ENCODE results near the gene PADI1. TPM values are rescaled to one million over a fixed set of nuclear protein-coding genes. Genes with fewer than 3 reads are reported as not detected.

PADI1 gene
- total RNA-seq, 1 donor from 2014 or later = not detected

- H3K9me3 ChIP-seq (replicated peaks) = peaks cover 16% of the 10 kb centered on the region
- intact Hi-C loops (cut with micrococcal nuclease) = no loop called here
- no peak for DNase-seq
- TF ChIP-seq CTCF (IDR thresholded peaks at IDR 0.05; ENCODE audit: borderline replicate concordance) = no peak
- H3K36me3 ChIP-seq = no peaks in the 10 kb centered on the region
- H3K4me3 ChIP-seq = no peak overlapping the region
- peaks cover 87% of the 10 kb centered on the region for H3K27me3 ChIP-seq (ENCODE audit: low read depth)
- H3K27ac ChIP-seq (replicated peaks) = no peak overlapping the region
- no peaks in the 10 kb centered on the region for H3K4me1 ChIP-seq
Observed at GRCh38 chr1:17258758-17259130, 53.8 kb downstream of the PADI1 start.

- Histone ChIP-seq H3K4me1 (no peaks in the 10 kb centered on the region), H3K4me3 (no peak overlapping the region), H3K27ac (replicated peaks) (no peak overlapping the region), H3K36me3 (no peaks in the 10 kb centered on the region), H3K27me3 (ENCODE audit: low read depth) (peaks cover 81% of the 10 kb centered on the region), H3K9me3 (replicated peaks) (peaks cover 18% of the 10 kb centered on the region)
- intact Hi-C loops (cut with micrococcal nuclease) = no loop called here
- no peak for TF ChIP-seq CTCF (IDR thresholded peaks at IDR 0.05; ENCODE audit: borderline replicate concordance)
- no peak for DNase-seq
Observed at GRCh38 chr1:17259233-17259873, 54.4 kb downstream of the PADI1 start.

GRCh38 chr1:17260264-17260663, 55.3 kb downstream of the PADI1 start:
- Histone ChIP-seq H3K36me3 (no peaks in the 10 kb centered on the region), H3K27ac (replicated peaks) (no peak overlapping the region), H3K27me3 (ENCODE audit: low read depth) (peaks cover 73% of the 10 kb centered on the region), H3K4me1 (no peaks in the 10 kb centered on the region), H3K4me3 (no peak overlapping the region), H3K9me3 (replicated peaks) (peaks cover 18% of the 10 kb centered on the region)
- no peak for TF ChIP-seq CTCF (IDR thresholded peaks at IDR 0.05; ENCODE audit: borderline replicate concordance)
- intact Hi-C loops (cut with micrococcal nuclease) = no loop called here
- DNase-seq = no peak

- Histone ChIP-seq H3K9me3 (replicated peaks) (peaks cover 18% of the 10 kb centered on the region), H3K27me3 (ENCODE audit: low read depth) (peaks cover 68% of the 10 kb centered on the region)
- TF ChIP-seq CTCF (IDR thresholded peaks at IDR 0.05; ENCODE audit: borderline replicate concordance) = no peak
Observed at GRCh38 chr1:17260738-17261137, 55.8 kb downstream of the PADI1 start.

GRCh38 chr1:17263936-17264335, 59.0 kb downstream of the PADI1 start:
- H3K4me1 ChIP-seq = no peaks in the 10 kb centered on the region
- no peak overlapping the region for H3K27ac ChIP-seq (replicated peaks)
- H3K36me3 ChIP-seq = no peaks in the 10 kb centered on the region
- no peak overlapping the region for H3K4me3 ChIP-seq
- DNase-seq = no peak
- H3K9me3 ChIP-seq (replicated peaks) = peaks cover 18% of the 10 kb centered on the region
- intact Hi-C loops (cut with micrococcal nuclease) = no loop called here
- TF ChIP-seq CTCF (IDR thresholded peaks at IDR 0.05; ENCODE audit: borderline replicate concordance) = no peak
- peaks cover 40% of the 10 kb centered on the region for H3K27me3 ChIP-seq (ENCODE audit: low read depth)

More at GRCh38 chr1:17260738-17261137, 55.8 kb downstream of the PADI1 start:
- intact Hi-C loops (cut with micrococcal nuclease) = no loop called here
- no peak overlapping the region for H3K27ac ChIP-seq (replicated peaks)
- H3K4me3 ChIP-seq = no peak overlapping the region
- no peak for DNase-seq
- no peaks in the 10 kb centered on the region for H3K36me3 ChIP-seq
- H3K4me1 ChIP-seq = no peaks in the 10 kb centered on the region
